GM18858 (cell line): Measurements from ENCODE around the gene CRYL1.

Experiments
- ATAC-seq: cut with Tn5 transposase; IDR thresholded peaks from one replicate; pipeline ENCODE4 v1.9.1; 2021; ENCODE audit not compliant: unreplicated experiment

CRYL1 gene

DNA sequence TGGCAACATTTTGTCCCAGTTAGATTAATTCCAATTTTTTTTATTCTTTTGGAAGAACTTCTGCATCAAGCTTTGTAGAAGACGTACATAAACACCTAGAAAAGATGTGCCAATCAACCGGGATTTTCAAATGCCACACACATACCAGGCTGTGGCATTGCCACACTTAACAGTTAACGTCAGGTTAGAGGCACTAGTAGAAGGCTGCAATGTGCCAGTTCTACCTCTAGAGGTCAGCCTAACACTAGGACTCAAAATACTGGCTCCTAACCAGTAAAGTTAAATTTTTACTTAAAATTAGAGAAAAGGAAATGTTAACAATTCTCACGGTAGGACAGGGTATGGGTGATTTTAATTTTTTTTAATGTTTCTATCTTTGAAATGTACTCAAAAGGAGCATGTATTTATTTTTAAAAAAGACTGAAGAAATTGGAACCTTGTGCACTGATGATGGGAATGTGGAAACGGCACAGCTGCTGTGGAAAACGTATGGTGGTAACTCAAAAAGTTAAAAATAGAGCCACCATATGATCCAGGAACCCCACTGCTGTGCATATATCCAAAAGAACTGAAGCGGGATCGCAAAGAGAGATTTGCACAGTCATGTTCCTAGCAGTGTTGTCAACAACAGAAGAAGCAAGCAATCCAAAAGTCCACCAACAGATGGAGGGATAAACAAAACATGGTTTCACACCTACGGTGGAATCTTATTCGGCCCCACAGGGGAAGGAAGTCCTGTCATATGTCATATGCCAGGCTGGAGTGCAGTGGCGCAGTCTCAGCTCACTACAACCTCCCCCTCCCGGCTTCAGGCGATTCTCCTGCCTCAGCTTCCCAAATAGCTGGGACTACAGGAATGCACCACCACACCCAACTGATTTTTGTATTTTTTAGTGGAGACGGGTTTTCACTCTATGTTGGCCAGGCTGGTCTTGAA, 30.3 kb downstream of the CRYL1 start:
- peak; percentile 46 for ATAC-seq

DNA sequence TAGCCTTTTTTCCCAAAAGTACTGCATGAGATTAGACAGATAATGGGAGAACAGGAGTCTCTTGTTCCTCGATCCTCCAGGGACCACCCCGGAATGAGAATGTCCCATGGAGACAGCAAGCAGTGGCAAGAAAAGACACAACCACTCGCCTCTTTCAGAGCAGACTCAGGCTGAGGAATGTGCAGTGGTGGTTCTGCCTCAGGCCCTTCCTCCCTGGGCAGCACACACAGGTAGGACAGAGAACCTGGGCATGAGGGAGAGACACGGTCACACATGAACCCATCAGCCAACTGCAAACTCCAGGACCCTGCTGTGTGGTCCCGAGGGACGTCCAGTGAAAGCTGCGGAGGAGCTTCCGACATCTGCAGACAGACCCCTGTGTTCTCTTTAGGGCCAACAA, 31.0 kb downstream of the CRYL1 start:
- ATAC-seq, result no peak

DNA sequence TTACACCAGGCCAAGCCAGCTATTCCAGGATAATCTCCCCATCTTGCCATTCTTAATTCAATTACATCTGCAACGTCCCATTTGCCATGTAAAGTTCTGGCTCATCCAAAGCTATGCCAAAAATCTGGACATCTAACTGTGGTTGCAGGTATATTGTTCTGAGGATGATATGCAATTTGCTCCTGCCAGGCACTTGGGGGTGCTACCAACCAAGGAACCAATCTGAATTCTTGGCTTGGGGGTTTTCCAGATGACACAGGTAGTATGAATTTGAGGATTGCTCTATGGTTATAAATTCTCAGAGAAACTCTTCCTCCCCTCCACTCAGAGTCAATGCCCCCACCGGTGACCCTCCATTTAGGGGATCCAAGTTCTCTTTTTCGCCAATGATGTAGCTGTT, 33.0 kb downstream of the CRYL1 start:
- no peak for ATAC-seq

DNA sequence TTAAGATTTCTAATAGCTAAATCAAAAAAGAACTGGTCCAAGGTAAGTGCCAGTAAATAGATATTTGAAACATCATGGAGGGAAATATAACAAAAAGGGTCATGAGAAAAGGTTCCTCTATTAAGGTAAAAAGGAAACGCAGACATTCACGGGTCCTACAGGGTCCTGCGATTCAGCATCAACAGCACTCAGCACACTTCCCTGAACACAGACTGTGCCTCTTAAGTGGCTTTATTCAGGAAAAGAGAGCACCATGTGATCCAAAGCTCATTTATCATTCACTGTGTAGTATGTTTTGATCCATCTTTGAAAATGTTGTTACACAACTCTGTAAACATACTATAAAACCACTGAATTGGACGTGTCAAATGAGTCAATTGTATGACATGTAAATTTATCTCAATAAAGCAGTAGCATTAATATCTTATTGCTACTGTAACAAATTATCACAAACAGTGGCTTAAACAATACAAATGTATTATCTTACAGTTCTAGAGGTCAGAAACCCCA, 33.7 kb downstream of the CRYL1 start:
- no peak for ATAC-seq

DNA sequence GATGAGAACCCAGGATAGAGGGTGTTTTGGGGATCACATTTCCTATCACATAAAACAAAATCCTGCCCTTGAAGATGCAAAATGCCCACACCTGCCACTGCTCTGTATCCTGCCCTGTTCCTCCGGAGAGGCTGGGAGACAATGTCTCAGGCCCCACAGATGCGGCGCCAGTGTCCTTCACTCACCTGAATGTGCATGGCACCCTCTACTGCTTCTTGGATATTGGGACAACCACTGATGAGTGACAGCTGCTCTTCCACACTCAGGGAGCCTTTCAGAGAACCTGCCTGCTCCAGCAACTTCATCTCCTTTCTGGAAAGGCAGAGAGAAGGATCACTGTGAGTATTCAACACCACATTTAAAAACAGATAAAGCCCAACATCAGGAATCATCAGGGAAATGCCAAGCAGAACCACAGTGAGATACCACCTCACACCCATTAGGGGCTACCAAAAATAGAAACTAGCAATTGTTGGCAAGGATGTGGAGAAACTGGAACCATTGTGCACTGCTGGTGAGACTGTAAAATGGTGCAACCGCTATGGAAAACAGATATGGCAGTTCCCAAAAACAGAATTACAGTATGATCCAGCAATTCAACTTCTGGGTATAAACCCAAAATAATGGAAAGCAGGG, 36.4 kb downstream of the CRYL1 start:
- no peak for ATAC-seq

DNA sequence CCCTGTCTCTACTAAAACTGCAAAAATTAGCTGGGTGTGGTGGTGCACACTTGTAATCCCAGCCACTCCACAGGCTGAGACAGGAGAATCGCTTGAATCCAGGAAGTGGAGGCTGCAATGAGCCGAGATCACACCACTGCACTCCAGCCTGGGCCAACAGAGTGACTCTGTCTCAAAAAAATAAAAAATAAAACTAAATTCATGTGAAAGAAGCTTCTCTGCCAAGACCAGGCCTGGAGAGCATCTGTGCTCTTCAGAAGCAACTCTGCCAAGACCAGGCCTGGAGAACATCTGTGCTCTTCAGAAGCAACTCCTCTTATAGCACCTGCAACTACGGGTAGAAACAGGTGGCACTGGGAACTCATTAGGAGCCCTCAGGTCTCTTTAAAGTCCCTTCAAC, 37.7 kb downstream of the CRYL1 start:
- ATAC-seq, result no peak

DNA sequence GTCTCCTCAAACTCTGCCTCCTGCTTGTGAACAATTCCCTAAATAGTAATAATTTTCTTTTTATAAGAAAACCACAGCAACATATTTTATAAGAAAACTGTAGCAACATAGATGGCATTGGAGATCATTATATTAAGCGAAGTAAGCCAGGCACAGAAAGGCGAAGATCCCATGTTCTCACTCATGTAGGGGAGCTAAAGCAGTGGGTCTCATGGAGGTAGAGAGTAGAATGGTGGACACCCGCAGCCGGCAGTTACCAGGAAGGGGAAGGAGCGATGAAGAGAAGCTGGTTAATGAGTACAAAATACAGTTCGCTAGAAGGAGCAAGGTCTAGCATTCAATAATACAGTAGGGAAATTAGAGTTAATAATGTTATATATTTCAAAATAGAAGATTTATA, 42.9 kb downstream of the CRYL1 start:
- no peak for ATAC-seq

DNA sequence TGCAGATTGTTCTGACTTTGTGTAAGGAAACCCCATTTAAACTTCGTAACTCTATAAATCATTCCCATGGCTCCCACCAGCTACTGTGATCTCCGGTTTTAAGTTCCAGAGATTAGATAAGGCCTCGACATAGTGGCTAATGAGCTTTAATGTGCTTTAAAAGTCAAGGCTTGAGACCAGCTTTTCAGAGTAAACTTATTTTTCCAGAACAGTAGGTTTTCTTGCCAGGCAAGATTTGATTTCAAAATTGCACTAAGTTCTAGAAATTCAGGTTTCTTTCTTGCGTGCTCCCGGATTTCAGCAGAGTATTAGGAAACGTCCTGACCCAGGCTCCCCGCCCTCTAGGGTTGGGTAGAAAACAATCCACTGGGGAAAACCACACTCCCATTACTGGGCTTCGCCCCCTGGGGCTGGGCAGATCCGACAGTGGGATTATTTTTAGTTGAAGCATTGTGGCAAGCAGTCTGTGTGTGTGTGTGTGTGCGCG, 43.3 kb downstream of the CRYL1 start:
- no peak for ATAC-seq

DNA sequence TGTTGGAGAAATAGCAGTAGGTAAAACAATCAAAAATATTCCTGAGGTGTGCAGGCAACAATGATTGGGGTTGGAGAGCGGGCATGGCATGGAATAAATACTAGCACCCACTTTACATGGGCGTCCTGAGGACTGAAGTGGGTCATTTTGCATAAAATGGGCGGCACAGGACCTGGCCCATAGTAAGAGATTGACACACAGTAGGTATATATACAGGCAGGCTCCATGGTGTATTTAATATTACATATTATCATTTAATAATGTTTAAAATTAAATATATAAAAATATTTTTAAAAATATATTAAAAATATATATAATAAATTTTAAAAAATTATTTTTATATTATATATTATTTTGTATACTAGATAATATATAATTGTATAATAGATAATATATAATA, 48.3 kb downstream of the CRYL1 start:
- no peak for ATAC-seq

DNA sequence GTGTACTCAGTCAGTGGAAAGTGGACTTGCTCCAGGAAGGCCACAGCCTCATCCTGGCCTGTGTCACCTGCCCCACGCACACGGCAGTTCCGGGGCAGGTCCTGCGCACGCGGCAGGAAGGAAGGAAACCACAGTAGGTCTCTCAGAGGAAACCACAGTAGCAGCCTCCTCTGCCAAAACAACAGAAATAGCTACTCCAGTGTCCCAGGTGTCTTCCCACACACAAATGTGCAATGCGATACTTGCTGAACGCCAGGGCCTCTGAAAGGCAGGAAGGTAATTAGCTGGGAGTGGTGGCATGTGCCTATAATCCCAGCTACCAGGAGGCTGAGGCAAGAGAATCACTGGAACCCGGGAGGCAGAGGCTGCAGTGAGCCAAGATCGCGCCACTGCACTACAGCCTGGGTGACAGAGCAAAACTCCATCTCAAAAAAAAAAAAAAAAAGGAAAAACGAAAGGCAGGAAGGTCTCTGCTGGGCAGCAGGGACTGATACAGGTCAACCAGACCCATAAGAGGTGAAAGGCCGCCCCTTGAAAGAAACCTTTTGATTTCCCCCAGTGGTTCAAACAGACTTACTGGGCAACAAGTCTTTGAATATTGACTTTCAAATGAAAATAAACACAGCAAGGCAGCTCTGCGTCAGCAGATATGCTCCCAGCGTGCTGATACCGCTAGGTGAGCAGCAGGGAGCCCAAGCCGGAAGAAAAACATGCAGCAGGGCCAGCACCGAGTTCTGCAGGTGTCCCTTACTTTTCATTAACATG, 49.5 kb downstream of the CRYL1 start:
- ATAC-seq, result peak; percentile 94

DNA sequence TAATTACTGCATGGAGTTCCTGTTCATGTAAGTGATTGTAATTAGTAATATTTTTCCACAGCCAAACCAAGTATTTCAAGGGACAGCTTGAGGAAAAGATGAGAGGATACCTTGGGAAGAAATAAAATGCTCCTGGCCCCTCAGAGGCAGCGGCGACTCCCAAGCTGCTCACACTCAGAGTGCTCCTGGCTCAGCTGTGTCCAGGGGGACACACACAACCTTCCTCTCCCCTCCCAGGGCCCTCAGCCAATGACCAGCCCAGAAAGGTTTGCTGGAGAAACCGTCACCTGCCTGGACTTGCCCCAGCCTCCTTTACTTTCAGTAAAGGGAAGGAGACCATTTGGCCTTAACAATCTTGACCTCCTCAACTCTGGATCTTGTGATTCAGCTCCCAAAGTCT, 51.1 kb downstream of the CRYL1 start:
- ATAC-seq, result no peak

DNA sequence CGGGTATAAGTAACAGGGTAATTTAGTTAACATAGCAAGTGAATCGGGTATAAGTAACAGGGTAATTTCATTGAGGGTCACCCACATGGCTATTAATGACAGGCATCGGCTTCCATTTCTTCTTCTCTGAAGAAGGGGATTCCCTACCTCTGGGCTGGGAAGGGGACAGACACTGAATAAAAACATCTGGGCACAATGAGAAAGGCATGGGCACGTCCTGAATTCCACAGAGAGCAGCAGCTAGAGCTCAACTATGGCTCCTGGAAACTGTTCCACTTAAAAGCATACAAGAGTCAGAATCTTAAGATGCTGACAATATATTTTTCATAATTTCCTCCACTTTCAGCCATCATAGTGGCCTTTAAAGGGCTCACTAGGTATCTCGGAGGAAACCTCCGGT, 51.8 kb downstream of the CRYL1 start:
- no peak for ATAC-seq

DNA sequence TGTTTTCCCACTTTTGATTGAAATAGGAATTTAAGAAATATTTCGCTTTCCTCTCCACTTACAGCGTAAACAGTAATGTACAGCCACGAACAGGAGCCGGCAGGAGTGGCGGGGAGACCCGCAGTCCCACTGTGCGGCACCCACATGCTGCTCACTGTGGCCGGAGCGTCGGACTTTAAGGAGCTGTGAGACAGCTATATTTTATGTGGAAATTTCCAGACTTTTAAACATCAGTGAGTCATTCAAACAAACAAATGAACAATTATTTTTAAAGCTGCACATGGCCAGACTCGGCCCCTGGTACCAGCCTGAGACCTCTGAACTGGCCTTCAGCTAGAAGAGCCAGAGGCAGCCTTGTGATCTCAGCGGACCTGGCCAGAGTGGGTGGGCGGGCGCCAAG, 52.5 kb downstream of the CRYL1 start:
- no peak for ATAC-seq

DNA sequence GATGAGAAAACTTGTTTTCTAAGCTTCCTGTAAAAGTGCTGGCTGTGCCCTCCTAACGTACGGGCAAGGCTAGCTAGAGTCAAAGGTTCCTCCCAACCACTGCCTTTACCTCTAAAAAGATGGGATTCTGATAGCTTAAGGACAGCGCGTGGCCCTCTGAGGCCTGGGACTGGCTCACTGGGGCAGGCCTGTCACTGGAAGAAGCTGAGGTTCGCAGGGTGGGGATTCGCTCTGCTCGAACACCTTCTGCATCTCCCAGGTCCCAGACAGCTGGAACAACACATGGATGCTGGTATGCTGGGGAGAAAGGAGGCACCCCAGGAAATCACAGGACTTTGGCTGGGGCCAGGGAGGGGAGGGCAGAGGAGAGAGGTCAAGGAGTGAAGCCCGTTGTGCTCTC, 53.1 kb downstream of the CRYL1 start:
- ATAC-seq, result no peak

DNA sequence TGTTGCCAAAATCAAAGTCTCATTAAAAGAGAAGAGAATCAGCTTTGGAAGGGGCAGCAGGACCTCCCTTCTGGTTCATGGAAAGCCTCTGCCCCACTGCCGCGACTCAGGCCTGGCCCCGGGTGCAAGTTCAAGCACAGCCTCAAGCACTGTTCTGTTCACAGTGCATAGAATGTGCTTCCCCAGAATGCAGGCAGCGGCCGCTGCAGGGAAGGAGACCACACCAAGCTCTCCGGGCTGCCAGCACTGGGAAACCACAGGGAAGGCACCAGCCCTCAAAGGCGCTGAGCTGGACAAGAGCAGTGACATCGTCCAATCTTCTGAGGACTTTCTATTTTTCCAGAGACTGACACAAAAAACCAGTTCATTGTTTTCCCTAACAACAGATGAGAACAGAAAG, 55.5 kb downstream of the CRYL1 start:
- no peak for ATAC-seq

DNA sequence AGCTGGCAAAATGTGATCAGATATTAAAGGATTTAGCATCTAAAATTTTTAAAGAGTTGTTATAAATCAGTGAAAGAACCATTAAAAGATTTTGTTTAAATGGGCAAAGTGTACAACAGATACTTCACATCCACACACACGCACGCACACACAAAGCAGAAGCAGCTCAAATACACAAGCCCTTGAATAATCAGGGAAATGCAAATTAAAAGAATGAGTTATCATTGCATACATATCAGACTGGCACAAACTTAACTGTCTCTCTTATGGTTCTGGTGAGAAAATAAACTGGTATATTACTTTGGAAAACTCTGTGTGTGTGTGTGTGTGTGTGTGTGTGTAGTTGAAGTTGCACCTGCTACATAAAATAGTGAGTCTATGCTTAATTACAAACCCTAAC, 59.3 kb downstream of the CRYL1 start:
- ATAC-seq, result no peak

DNA sequence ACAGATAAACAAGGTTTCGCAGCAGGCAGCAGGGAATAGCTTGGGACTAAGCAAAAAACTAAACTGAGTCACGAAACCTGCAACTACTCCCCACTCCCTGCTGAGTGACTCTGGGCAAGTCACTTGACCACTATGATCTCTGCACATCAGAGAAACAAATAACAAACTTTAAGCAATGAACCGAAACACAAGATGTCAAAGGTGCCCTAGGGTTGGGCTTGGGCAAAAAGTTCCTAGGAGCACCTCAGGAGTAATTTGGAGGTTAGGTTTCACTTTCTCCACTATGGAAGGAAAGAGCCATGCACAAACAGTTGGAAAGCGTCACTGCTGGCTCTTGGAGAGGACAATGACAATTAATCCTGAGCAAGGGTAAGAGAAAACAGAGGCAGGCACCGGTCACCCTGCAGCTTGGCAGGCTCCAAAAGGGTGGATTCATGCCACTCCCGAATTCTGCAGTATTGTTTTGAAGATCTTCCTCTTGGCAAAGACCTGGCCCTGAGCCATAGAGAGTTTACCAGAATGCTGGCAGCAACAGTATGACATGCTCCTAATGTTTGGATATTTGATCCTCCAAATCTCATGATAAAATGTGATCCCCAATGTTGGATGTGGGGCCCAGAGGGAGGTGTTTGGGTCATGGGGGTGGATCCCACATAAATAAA, 60.3 kb downstream of the CRYL1 start:
- ATAC-seq, result no peak

DNA sequence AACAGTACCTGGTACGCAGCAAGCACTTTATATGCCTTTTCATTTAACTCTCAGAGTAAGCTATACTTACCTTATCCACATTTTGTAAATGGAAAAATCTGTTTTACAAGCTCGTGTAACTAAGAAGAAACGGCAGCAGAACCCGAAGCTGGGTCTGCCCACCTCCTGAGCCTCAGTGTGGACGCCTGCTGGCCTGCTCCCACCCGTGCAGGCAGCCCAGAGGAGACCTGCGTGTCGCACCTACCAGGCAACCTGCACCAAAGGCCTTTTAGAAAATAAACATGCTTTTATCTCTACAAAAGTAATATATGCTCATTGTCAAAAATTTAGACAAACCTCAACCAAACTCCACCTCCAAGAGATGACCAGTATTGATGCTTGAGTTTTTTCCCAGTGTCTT, 62.7 kb downstream of the CRYL1 start:
- ATAC-seq, result no peak

DNA sequence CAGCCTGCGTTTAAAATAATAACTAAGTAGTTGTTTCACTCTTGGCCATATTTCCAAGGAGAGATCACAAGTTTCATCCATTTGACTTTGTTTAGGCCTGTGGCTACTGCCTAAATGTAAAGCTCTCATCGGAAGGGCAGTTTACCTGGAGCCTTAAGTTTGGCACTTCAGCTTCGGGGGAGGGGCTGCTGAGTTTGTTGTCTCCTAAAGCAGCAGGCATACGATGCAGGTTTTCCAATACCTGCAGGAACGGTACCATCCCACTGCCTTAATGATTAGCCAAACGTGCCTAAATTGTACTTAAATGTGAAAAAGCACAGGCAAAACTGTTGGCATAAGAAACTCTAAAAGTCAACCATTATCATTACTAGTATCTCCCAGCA, 63.1 kb downstream of the CRYL1 start:
- ATAC-seq, result no peak

DNA sequence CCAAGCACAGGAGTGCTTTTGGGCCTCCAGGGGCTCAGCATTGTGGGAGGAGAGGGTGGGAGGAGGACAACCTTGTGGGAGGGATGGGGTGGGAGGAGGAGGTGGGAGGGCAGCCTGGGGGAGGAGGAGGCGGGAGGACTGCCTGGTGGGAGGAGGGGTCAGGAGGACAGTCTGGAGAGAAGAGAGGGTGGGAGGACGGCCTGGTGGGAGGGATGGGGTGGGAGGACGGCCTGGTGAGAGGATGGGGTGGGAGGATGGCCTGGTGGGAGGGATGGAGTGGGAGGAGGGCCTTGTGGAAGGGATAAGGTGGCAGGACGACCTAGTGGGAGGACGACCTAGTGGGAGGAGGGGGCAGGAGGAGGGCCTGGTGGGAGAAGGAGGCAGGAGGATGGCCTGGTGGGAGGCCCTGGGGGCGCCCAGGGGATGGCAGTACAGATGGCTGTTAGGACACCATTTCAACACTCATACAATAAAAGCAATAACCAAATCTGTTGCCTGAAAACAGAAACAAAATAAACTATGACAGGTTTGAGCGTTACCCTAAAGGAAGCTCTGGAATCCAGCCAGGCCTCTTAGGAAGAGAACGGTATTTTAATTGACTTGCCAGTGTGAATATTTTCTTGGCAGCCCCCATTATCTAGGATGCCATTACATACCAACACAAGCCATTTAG, 63.7 kb downstream of the CRYL1 start:
- no peak for ATAC-seq
